GM23338 (cell line): ENCODE measurements around the gene PAFAH2. TPM values are rescaled to one million over a fixed set of nuclear protein-coding genes. Genes with fewer than 3 reads are reported as not detected.

Experiments
- ATAC-seq: fragments of 200-7000 bp; cut with Tn5 transposase; 3 replicates; pipeline ENCODE4 v1.9.1; 2020
- DNase-seq: peaks from one replicate; pipeline ENCODE4 v3.0.0-alpha.2; 2015; ENCODE audit warnings: low spot score
- H2AFZ ChIP-seq: fragments of 200-600 bp; sonication (generic); 2 replicates; pipeline ENCODE4 v1.8.0; 2016; ENCODE audit warnings: antibody characterized with exemption, mild to moderate bottlenecking, moderate library complexity
- H3F3A ChIP-seq: fragments of 200-600 bp; sonication (generic); replicated peaks from 2 replicates; pipeline ENCODE4 v1.8.0; 2017; ENCODE audit warnings: antibody characterized with exemption, mixed run types, low read depth
- H3K27ac ChIP-seq: fragments of 200-600 bp; sonication (generic); 2 replicates; pipeline ENCODE4 v1.6.1; 2016; ENCODE audit warnings: low read depth
- H3K27me3 ChIP-seq: fragments of 200-600 bp; sonication (generic); 2 replicates; pipeline ENCODE4 v1.8.0; 2016; ENCODE audit warnings: mild to moderate bottlenecking, mixed run types, moderate library complexity; ENCODE audit not compliant: insufficient read depth
- H3K36me3 ChIP-seq: fragments of 200-600 bp; sonication (generic); 2 replicates; pipeline ENCODE4 v1.8.0; 2016; ENCODE audit warnings: mild to moderate bottlenecking; ENCODE audit not compliant: insufficient read depth
- H3K4me1 ChIP-seq: fragments of 200-600 bp; sonication (generic); 2 replicates; pipeline ENCODE4 v1.8.0; 2016; ENCODE audit warnings: mild to moderate bottlenecking, moderate library complexity; ENCODE audit not compliant: insufficient read depth
- H3K4me2 ChIP-seq: fragments of 200-600 bp; sonication (generic); 2 replicates; pipeline ENCODE4 v1.7.1; 2017; ENCODE audit warnings: mixed run types
- H3K4me3 ChIP-seq: fragments of 200-600 bp; sonication (generic); 2 replicates; pipeline ENCODE4 v1.6.1; 2016; ENCODE audit warnings: mixed run types
- H3K79me2 ChIP-seq: fragments of 200-600 bp; sonication (generic); replicated peaks from 2 replicates; pipeline ENCODE4 v1.8.0; 2017; ENCODE audit warnings: mild to moderate bottlenecking; ENCODE audit not compliant: insufficient read depth
- H3K9me2 ChIP-seq: fragments of 200-600 bp; sonication (generic); 2 replicates; pipeline ENCODE4 v1.8.0; 2017; ENCODE audit not compliant: insufficient read depth
- H4K20me1 ChIP-seq: fragments of 200-600 bp; sonication (generic); replicated peaks from 2 replicates; pipeline ENCODE4 v1.8.0; 2017; ENCODE audit warnings: mild to moderate bottlenecking; ENCODE audit not compliant: insufficient read depth
- H3K27ac Mint-ChIP-seq: 2 replicates; pipeline ENCODE4 v1.8.0; 2020; ENCODE audit warnings: inconsistent platforms, mild to moderate bottlenecking, moderate library complexity, mixed read lengths
- H3K27me3 Mint-ChIP-seq: 3 replicates; pipeline ENCODE4 v1.8.0; 2022; ENCODE audit warnings: low read depth, mild to moderate bottlenecking, moderate library complexity, mixed read lengths, inconsistent platforms; ENCODE audit not compliant: insufficient read depth, poor library complexity
- H3K36me3 Mint-ChIP-seq: 3 replicates; pipeline ENCODE4 v1.8.0; 2021; ENCODE audit warnings: low read depth, mild to moderate bottlenecking, inconsistent platforms, moderate library complexity, mixed read lengths
- H3K4me1 Mint-ChIP-seq: 3 replicates; pipeline ENCODE4 v1.8.0; 2020; ENCODE audit warnings: mild to moderate bottlenecking, inconsistent platforms, mixed read lengths
- H3K4me3 Mint-ChIP-seq: 3 replicates; pipeline ENCODE4 v1.8.0; 2021; ENCODE audit warnings: moderate library complexity, mild to moderate bottlenecking, inconsistent platforms, mixed read lengths
- H3K9me3 Mint-ChIP-seq: 3 replicates; pipeline ENCODE4 v1.8.0; 2020; ENCODE audit warnings: moderate library complexity, mild to moderate bottlenecking, inconsistent platforms, mixed read lengths
- CREB1 ChIP-seq: fragments of 250-450 bp; sonication (Bioruptor Pico); IDR thresholded peaks from 2 replicates; pipeline ENCODE4 v1.5.0; 2020; ENCODE audit warnings: low read depth, mild to moderate bottlenecking, moderate library complexity
- EZH2 ChIP-seq: fragments of 200-600 bp; sonication (generic); IDR thresholded peaks from one replicate; pipeline ENCODE4 v1.8.0; 2017; ENCODE audit warnings: antibody characterized with exemption, mild to moderate bottlenecking, low read depth; ENCODE audit not compliant: unreplicated experiment
- EZH2phosphoT487 ChIP-seq: fragments of 200-600 bp; sonication (generic); IDR thresholded peaks from one replicate; pipeline ENCODE4 v1.8.1; 2018; ENCODE audit warnings: antibody characterized with exemption; ENCODE audit not compliant: unreplicated experiment
- JUNB ChIP-seq: IDR thresholded peaks from one replicate; pipeline ENCODE4 v1.6.1; 2016; ENCODE audit warnings: antibody characterized with exemption; ENCODE audit not compliant: unreplicated experiment
- NANOG ChIP-seq: IDR thresholded peaks from 2 replicates; pipeline ENCODE4 v1.6.1; 2016; ENCODE audit warnings: antibody characterized with exemption, borderline replicate concordance
- POLR2AphosphoS5 ChIP-seq: IDR thresholded peaks from 2 replicates; pipeline ENCODE4 v1.6.1; 2016; ENCODE audit warnings: antibody characterized with exemption, low read depth
- REST ChIP-seq: IDR thresholded peaks from one replicate; pipeline ENCODE4 v1.6.1; 2018; ENCODE audit warnings: antibody characterized with exemption; ENCODE audit not compliant: unreplicated experiment
- STAT1 ChIP-seq: IDR thresholded peaks from one replicate; pipeline ENCODE4 v1.6.1; 2016; ENCODE audit warnings: antibody characterized with exemption; ENCODE audit not compliant: unreplicated experiment
- ZNF114 ChIP-seq: fragments of 250-450 bp; sonication (Bioruptor Pico); IDR thresholded peaks from 2 replicates; pipeline ENCODE4 v1.5.0; 2020; ENCODE audit warnings: mild to moderate bottlenecking, moderate library complexity
- ZNF331 ChIP-seq: fragments of 250-450 bp; sonication (Bioruptor Pico); IDR thresholded peaks from 2 replicates; pipeline ENCODE4 v1.5.0; 2020; ENCODE audit warnings: low read depth, mild to moderate bottlenecking, moderate library complexity
- polyA plus RNA-seq: library from polyadenylated mRNA; unstranded; fragments of >200 nt; fragmentation: Nextera tagmentation; extraction: Ambion mirVana; gene quantifications from 2 replicates; pipeline ENCODE4 v1.2.1, GENCODE V29; 2016
- total RNA-seq: library from RNA; depleted of rRNA; stranded (reverse); fragments of >200 nt; shearing (Covaris generic); gene quantifications from 2 replicates; pipeline ENCODE4 v1.2.3, GENCODE V29; 2014
- TF ChIP-seq, protein P1 (sequence below): IDR thresholded peaks from 2 replicates; pipeline ENCODE4 v1.6.1; 2016; ENCODE audit warnings: antibody characterized with exemption
- TF ChIP-seq, protein P2 (sequence below): fragments of 250-450 bp; sonication (Bioruptor Pico); IDR thresholded peaks from 2 replicates; pipeline ENCODE4 v1.5.0; 2020; ENCODE audit warnings: mild to moderate bottlenecking, moderate library complexity
- TF ChIP-seq, protein P3 (sequence below), 2 experiments: fragments of 200-600 bp in 1 of 2; sonication (generic) in 1 of 2; conservative IDR thresholded peaks; 2 replicates each; pipeline versions ENCODE4 v1.5.1 to v1.6.1; 2016 to 2017; ENCODE audit warnings: antibody characterized with exemption in 2 of 2, low read depth in 2 of 2, mild to moderate bottlenecking in 2 of 2, moderate library complexity in 1 of 2

Gene PAFAH2
- total and polyA plus RNA-seq, 2 experiments from 2014 or later, result 5.7 to 10.3 TPM

- Histone ChIP-seq H3K36me3 (no peaks in the 10 kb centered on the region), H3F3A (no peaks in the 10 kb centered on the region), H3K27me3 (no peaks in the 10 kb centered on the region), H3K79me2 (no peaks in the 10 kb centered on the region), H3K27ac (no peak overlapping the region), H4K20me1 (no peaks in the 10 kb centered on the region), H3K4me1 (peaks cover 5% of the 10 kb centered on the region), H2AFZ (no peak overlapping the region), H3K4me2 (no peak overlapping the region), H3K4me3 (no peak overlapping the region), H3K9me2 (no peaks in the 10 kb centered on the region)
- H3K27me3 Mint-ChIP-seq, result peaks cover 2% of the 10 kb centered on the region
- no peaks in the 10 kb centered on the region for H3K36me3 Mint-ChIP-seq
- no peak for ATAC-seq
- H3K4me1 Mint-ChIP-seq, result peaks cover 5% of the 10 kb centered on the region; the same call in 2 of the 3 replicates
- DNase-seq, result no peak
- H3K4me3 Mint-ChIP-seq, result no peak overlapping the region
- no peaks in the 10 kb centered on the region for H3K9me3 Mint-ChIP-seq
- TF ChIP-seq EZH2 (no peak), NANOG (no peak), EZH2phosphoT487 (no peak), JUNB (no peak), ZNF114 (CRISPR knock-in tag) (no peak), CREB1 (CRISPR knock-in tag) (no peak), STAT1 (no peak), ZNF331 (CRISPR knock-in tag) (no peak), POLR2AphosphoS5 (no peak), REST (no peak)
- TF ChIP-seq, protein P1, sequence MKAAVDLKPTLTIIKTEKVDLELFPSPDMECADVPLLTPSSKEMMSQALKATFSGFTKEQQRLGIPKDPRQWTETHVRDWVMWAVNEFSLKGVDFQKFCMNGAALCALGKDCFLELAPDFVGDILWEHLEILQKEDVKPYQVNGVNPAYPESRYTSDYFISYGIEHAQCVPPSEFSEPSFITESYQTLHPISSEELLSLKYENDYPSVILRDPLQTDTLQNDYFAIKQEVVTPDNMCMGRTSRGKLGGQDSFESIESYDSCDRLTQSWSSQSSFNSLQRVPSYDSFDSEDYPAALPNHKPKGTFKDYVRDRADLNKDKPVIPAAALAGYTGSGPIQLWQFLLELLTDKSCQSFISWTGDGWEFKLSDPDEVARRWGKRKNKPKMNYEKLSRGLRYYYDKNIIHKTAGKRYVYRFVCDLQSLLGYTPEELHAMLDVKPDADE, result no peak
- TF ChIP-seq, protein P2, sequence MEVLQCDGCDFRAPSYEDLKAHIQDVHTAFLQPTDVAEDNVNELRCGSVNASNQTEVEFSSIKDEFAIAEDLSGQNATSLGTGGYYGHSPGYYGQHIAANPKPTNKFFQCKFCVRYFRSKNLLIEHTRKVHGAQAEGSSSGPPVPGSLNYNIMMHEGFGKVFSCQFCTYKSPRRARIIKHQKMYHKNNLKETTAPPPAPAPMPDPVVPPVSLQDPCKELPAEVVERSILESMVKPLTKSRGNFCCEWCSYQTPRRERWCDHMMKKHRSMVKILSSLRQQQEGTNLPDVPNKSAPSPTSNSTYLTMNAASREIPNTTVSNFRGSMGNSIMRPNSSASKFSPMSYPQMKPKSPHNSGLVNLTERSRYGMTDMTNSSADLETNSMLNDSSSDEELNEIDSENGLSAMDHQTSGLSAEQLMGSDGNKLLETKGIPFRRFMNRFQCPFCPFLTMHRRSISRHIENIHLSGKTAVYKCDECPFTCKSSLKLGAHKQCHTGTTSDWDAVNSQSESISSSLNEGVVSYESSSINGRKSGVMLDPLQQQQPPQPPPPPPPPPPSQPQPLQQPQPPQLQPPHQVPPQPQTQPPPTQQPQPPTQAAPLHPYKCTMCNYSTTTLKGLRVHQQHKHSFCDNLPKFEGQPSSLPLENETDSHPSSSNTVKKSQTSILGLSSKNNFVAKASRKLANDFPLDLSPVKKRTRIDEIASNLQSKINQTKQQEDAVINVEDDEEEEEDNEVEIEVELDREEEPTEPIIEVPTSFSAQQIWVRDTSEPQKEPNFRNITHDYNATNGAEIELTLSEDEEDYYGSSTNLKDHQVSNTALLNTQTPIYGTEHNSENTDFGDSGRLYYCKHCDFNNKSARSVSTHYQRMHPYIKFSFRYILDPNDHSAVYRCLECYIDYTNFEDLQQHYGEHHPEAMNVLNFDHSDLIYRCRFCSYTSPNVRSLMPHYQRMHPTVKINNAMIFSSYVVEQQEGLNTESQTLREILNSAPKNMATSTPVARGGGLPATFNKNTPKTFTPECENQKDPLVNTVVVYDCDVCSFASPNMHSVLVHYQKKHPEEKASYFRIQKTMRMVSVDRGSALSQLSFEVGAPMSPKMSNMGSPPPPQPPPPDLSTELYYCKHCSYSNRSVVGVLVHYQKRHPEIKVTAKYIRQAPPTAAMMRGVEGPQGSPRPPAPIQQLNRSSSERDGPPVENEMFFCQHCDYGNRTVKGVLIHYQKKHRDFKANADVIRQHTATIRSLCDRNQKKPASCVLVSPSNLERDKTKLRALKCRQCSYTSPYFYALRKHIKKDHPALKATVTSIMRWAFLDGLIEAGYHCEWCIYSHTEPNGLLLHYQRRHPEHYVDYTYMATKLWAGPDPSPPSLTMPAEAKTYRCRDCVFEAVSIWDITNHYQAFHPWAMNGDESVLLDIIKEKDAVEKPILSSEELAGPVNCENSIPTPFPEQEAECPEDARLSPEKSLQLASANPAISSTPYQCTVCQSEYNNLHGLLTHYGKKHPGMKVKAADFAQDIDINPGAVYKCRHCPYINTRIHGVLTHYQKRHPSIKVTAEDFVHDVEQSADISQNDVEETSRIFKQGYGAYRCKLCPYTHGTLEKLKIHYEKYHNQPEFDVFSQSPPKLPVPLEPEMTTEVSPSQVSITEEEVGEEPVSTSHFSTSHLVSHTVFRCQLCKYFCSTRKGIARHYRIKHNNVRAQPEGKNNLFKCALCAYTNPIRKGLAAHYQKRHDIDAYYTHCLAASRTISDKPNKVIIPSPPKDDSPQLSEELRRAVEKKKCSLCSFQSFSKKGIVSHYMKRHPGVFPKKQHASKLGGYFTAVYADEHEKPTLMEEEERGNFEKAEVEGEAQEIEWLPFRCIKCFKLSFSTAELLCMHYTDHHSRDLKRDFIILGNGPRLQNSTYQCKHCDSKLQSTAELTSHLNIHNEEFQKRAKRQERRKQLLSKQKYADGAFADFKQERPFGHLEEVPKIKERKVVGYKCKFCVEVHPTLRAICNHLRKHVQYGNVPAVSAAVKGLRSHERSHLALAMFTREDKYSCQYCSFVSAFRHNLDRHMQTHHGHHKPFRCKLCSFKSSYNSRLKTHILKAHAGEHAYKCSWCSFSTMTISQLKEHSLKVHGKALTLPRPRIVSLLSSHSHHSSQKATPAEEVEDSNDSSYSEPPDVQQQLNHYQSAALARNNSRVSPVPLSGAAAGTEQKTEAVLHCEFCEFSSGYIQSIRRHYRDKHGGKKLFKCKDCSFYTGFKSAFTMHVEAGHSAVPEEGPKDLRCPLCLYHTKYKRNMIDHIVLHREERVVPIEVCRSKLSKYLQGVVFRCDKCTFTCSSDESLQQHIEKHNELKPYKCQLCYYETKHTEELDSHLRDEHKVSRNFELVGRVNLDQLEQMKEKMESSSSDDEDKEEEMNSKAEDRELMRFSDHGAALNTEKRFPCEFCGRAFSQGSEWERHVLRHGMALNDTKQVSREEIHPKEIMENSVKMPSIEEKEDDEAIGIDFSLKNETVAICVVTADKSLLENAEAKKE (CRISPR knock-in tag), result no peak
- TF ChIP-seq, protein P3, sequence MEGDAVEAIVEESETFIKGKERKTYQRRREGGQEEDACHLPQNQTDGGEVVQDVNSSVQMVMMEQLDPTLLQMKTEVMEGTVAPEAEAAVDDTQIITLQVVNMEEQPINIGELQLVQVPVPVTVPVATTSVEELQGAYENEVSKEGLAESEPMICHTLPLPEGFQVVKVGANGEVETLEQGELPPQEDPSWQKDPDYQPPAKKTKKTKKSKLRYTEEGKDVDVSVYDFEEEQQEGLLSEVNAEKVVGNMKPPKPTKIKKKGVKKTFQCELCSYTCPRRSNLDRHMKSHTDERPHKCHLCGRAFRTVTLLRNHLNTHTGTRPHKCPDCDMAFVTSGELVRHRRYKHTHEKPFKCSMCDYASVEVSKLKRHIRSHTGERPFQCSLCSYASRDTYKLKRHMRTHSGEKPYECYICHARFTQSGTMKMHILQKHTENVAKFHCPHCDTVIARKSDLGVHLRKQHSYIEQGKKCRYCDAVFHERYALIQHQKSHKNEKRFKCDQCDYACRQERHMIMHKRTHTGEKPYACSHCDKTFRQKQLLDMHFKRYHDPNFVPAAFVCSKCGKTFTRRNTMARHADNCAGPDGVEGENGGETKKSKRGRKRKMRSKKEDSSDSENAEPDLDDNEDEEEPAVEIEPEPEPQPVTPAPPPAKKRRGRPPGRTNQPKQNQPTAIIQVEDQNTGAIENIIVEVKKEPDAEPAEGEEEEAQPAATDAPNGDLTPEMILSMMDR (conservative IDR thresholded peaks at IDR 0.05; ENCODE audit: low read depth in 2 of 2), result no peak
- H3K27ac Mint-ChIP-seq, result no peak overlapping the region
Measured at GRCh38 chr1:25913206-25913605, 84.7 kb downstream of the PAFAH2 start.
